Esophagus muscularis mucosa (tissue), 4 donors: ENCODE results near the gene MAP7.

Experiments used
- CTCF ChIP-seq, 3 experiments: fragments of 200-600 bp in 2 of 3; fragments of 450-650 bp in 1 of 3; sonication (generic) in 2 of 3; IDR thresholded peaks; one replicate each; pipeline ENCODE4 v1.5.1; 2017 to 2019; ENCODE audit warnings: antibody characterized with exemption in 3 of 3, mild to moderate bottlenecking in 2 of 3, moderate library complexity in 1 of 3
- EP300 ChIP-seq: sonication (generic); formaldehyde crosslinking; IDR thresholded peaks from one replicate; pipeline ENCODE4 v1.6.1; 2017; ENCODE audit warnings: antibody characterized with exemption
- POLR2A ChIP-seq: fragments of 450-650 bp; IDR thresholded peaks from one replicate; pipeline ENCODE4 v1.6.1; 2017; ENCODE audit warnings: antibody characterized with exemption, moderate library complexity, mild to moderate bottlenecking, low read depth
- POLR2AphosphoS5 ChIP-seq, 2 donors: sonication (generic); formaldehyde crosslinking; IDR thresholded peaks; one replicate each; pipeline ENCODE4 v1.6.1; 2017; ENCODE audit warnings: antibody characterized with exemption in 2 of 2

- TF ChIP-seq CTCF (IDR thresholded peaks at IDR 0.05) (no peak), POLR2A (no peak), POLR2AphosphoS5 (IDR thresholded peaks at IDR 0.05) (no peak), EP300 (no peak)
Observed at GRCh38 chr6:136538836-136539235, 11.4 kb downstream of the MAP7 start.
